Activated gamma-delta T cell treated with Interleukin-2 at 50 U/mL for 16 hours (primary cell): ENCODE results near the gene AKR7A2.
"Not testable (repeated sequence)": the region's sequence is repeated elsewhere in the genome, so short reads cannot be mapped to it uniquely, and the experiment has no call there.

Source experiments
- DNase-seq: peaks from one replicate; pipeline ENCODE4 v3.0.0-alpha.2; 2020

The AKR7A2 gene

GRCh38 chr1:19324665-19324990 is 12.7 kb upstream of the AKR7A2 start:
- no peak for DNase-seq

GRCh38 chr1:19323987-19324664 is 12.2 kb upstream of the AKR7A2 start:
- no peak for DNase-seq

DNA sequence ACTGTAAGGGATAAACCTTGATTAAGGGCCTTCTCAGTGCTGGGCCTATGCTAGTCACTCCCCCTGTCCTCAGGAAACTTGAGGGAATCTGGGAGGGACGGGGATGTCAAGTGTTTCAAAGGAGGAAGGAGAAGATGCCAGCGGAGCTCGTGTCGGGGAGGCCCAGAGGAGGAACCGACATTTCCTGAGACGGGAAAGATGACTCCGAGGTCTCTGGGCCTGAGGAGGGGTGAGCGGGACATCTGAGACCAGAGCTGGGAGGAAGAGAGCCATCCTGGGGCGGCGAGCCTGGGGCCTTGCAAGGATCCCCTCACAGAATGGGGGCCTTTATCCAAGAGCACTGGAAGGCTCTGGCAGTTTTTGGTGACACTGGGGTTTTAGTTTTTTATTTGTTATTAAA is 10.5 kb upstream of the AKR7A2 start:
- no peak for DNase-seq

DNA sequence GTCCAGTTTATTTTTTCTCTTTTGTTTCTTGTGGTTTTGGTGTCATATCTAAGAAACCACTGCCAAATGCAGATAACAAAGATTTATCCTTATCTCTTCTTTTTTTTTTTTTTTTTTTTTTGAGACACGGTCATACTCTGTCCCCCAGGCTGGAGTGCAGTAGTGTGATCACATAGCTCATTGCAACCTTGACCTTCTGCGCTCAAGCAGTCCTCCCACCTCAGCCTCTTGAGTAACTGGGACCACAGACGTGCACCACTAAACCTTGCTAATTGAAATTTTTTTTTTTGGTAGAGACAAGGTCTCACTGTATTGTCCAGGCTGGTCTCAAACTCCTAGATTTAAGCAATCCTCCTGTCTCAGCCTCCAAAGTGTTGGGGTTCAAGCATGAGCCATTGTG is 9.1 kb upstream of the AKR7A2 start:
- no peak for DNase-seq

DNA sequence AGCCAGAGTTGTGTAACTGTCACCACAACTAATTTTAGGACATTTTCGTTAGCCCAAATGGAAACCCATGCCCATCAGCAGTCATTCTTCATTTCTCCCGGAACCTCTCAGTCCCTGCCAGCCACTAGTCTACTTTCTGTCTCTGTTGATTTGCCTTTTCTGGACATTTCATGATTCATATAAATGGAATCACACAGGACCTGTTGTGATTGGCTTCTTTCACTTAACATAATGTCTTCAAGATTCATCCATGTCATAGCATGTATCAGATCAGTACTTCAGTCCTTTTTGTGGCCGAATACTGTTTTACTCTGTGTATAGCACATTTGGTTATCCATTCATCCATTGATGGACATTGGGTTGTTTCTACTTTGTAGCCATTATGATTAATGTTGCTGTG is 7.3 kb upstream of the AKR7A2 start:
- DNase-seq, result no peak

- DNase-seq, result no peak
These were observed 5.4 kb upstream of the AKR7A2 start for GRCh38 chr1:19317126-19317910.

GRCh38 chr1:19315378-19316198 is 3.6 kb upstream of the AKR7A2 start:
- no peak for DNase-seq

DNA sequence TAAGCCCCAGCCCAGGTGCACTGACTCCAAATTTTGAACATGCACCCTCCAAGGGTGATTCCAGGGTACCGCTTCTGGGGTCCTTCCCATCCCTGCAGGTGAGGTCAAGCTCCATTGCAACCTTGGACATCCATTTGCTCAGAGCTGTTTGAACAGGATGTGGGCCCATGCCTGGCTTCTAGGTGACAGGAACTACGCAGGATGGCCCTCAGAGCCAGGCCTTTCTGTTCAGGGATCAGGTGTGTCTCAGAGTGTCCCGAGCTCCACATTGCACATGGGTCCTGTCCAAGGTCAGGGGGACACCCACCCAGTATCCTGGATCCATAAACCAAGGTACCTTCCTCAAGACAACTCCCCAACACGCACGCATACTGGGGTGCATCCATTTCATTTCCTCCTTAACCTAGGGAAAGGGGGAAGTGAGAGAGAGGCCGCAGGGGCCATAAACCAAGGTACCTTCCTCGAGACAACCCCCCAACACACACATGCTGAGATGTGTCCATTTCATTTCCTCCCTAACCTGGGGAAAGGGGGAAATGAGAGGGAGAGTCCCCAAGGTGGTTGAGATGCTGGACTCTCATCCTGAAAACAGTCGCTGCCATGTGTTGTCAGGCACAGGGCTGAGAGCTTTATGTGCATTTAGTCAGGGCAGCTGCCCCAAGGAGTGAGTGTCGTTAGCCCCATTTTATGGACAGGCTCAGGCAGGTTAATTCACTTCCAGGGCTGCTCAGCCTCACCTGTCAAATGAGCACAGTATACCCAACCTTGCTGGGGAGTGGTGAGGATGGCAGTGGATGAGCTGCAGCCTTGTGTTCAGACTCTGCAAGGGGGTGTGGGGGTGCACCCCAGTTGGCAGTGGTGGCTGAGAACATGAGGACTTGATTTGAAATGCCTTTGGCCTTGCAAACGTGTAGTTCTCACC is 2.3 kb upstream of the AKR7A2 start:
- DNase-seq, result no peak

- no peak for DNase-seq
These were observed 1.7 kb upstream of the AKR7A2 start for GRCh38 chr1:19313636-19313959.

GRCh38 chr1:19312782-19313635 is 1.1 kb upstream of the AKR7A2 start:
- DNase-seq, result no peak

DNA sequence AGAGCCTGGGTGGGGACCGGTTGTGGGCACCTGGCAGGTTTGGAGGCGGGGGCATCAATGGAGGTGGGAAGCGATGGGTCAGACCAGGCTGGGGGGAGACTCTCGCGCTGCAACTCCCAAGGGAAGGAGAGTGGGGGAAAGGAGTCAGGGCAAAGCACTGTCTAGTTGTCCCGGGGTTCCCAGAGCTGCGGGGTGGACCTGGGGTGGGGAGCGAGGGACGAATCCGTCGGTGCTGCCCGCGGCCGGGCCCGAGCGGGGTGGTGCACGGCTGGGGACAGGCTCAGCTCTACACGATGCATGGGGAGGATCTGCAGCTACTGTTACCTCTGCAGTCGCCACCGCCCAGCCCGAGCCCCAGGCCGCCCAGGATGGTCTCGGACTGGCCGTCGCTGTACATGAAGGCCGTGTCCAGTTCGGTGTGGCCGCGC is 427 bp downstream of the AKR7A2 start:
- no peak for DNase-seq

- DNase-seq, result no peak
These were observed 1.0 kb downstream of the AKR7A2 start for GRCh38 chr1:19310720-19311502.

DNA sequence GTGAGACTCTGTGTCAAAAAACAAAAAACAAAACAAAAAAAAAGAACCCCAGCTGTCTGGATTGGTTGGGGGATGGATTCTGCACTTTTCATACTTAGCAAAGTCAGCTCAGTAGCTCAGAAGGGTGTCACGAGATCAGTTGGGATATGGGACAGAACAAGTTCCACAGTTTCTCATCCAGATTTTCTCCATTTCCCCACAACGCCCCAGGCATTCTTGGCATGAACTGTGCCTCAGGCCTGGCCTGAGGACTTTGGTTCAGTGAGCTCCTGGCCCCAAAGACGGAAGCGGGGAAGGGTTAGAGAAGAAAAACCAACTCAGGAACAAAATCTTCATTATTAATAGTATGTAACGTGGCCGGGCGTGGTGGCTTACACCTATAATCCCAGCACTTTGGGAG is 1.9 kb downstream of the AKR7A2 start:
- no peak for DNase-seq

GRCh38 chr1:19309123-19309813 is 2.7 kb downstream of the AKR7A2 start:
- DNase-seq, result no peak

DNA sequence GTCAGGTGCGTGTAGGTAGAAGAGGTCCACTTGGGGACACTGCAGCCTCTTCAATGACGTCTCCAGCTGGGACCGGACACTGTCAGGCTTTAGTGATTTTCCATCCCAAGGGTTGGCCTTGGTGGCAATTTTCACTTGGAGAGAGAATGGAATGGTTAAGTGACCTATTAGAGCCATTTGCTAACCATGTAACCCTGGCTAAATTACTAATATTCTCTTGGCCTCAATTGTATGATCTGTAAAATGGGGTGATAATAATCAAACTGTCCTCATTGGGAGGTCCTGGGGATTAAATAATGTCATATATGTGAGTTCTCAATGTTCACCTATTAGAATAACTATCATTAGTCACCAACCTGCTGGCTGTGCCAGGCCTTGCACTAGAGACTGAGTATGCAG is 3.4 kb downstream of the AKR7A2 start:
- no peak for DNase-seq

- no peak for DNase-seq
These were observed 4.0 kb downstream of the AKR7A2 start for GRCh38 chr1:19307794-19308508.

DNA sequence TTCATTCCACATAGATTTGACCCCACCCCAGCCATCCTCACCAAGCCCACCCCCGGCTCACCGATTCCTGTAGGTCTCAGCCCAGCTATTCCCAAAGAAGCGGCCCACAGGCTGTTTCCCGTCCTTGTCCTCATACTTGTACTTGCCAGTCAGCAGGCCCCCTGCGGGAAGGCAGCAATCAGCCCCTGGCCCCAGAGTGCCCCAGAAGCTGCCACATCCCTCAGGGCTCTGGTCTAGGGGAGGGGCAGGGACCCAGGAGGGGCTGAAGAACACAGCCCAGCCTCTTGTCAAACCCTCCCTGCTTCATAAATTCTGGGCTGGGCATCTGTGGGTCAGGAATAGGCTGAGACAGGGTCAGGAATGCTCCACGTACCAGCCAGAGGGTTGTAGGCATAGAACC is 5.0 kb downstream of the AKR7A2 start:
- DNase-seq, result no peak

- no peak for DNase-seq
These were observed 6.1 kb downstream of the AKR7A2 start for GRCh38 chr1:19305880-19306279.

DNA sequence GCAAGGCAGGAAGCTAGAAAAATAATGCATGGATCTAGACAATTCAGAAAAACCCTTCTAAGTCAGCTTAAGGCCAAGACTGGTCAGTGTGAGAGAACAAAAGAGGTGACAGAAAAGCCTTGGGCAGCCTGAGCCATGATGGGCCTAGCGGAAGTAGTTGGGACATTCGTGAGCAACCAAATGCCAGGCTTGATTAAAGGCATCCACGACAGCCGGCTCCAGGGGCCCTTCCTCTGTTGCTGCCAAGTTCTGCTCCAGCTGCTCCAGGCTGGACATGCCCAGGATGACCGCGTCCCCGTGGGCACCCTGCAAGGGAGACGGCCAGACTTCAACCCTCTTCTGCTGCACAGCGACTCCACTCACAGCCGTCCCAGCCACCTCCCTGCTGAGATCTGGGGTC is 7.9 kb downstream of the AKR7A2 start:
- DNase-seq, result not testable (repeated sequence)

DNA sequence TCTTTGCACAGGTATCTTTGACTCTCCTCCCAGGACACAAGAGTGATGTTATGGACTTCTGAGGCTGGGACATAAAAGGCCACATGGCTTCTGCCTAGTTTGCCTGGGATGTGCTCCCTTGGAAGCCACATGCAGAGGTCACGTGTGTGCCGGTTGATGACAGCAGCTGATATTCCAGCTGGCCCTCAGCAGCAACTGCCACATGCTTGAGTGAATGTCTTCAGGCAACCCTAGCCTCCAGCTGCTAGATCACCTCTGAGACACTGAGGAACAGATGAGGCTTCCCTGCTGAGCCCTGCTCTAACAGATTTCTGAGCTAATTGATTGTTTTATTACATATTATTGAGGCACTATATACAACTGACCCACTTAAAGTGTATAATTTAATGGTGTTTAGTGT is 11.7 kb downstream of the AKR7A2 start:
- no peak for DNase-seq
